Measurements from ENCODE around the gene SMURF1. TPM values are rescaled to one million over a fixed set of nuclear protein-coding genes. Genes with fewer than 3 reads are reported as not detected.

SMURF1 gene
- total RNA-seq, result 25.5 and 44.5 TPM in 2 replicates

DNA sequence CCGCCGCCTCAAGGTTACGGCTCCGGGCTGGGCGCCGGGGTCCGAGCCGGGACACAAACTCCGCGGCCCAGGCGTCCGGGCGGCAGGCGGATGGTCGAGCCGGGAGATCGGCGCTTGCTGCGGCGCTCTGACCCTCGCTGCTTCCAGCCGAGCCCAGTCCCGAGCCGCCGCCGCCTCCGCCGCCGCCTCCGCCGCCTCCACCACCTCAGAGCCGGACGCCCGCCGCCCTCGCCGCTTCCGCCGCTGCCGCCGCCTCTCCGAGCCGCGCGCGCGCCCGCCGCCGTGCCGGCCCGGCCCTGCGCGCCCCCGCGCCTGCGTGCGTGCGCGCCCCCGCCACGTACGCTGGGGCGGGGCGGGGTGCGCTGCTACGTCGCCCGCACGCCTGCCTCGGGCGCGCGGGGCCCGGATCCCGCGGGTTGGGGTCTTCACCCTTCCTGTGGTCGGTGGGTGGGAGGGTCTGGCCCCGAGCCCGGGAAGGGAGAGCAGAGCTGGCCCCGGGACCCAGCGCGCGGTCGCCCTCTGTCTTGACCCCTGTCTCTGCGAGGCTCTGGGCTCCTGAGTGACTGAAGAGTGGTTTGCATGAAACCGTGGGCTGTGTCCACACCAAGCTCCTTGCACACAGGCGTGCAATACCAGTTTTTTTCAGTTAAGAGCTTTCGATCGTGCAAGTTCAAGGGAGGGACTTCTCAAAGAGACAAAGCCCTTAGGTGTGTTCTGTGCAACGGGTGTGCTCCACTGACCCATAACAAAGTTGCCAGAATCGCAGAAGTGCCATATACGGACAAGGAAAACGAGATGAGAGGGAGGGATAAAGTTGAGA is at the start of gene SMURF1:
Gene SMURF1 (minus strand): TSS at position 256 of the 820 bp plus-strand sequence. CDS start 328 bp downstream, outside the sequence.

Other genes with a start within 250 kb of the SMURF1 start
- gene KPNA7, start 64.0 kb upstream of the SMURF1 start, total RNA-seq, result not detected in 2 replicates
- gene MYH16, start 128.7 kb upstream of the SMURF1 start, total RNA-seq, result under 0.01 and 0.32 TPM in 2 replicates
- 230 and 311 TPM in 2 replicates for gene ARPC1A, start 181.8 kb upstream of the SMURF1 start, total RNA-seq
- 395 and 544 TPM in 2 replicates for gene ARPC1B, start 230.6 kb upstream of the SMURF1 start, total RNA-seq

Measured in smooth muscle cell of the umbilical artery (primary cell).